MG63 (cell line): ENCODE results near the gene SH3RF2. TPM values are rescaled to one million over a fixed set of nuclear protein-coding genes. Genes with fewer than 3 reads are reported as not detected.
A peak's percentile ranks its signal among the peaks of the same experiment; 100 is the strongest.
"Not testable (repeated sequence)": the region's sequence is repeated elsewhere in the genome, so short reads cannot be mapped to it uniquely, and the experiment has no call there.

Experiments
- DNase-seq: peaks from one replicate; pipeline ENCODE4 v3.0.0-alpha.2; 2020
- H3K27me3 ChIP-seq: fragments of 250-450 bp; sonication (Bioruptor Pico); 2 replicates; pipeline ENCODE4 v1.5.1; 2020; ENCODE audit warnings: mild to moderate bottlenecking, moderate library complexity
- H3K36me3 ChIP-seq: fragments of 250-450 bp; sonication (Bioruptor Pico); 2 replicates; pipeline ENCODE4 v1.5.1; 2020; ENCODE audit warnings: mild to moderate bottlenecking, moderate library complexity
- H3K4me3 ChIP-seq: fragments of 250-450 bp; sonication (Bioruptor Pico); 2 replicates; pipeline ENCODE4 v1.5.1; 2020; ENCODE audit warnings: mild to moderate bottlenecking, moderate library complexity
- H3K9me3 ChIP-seq: fragments of 250-450 bp; sonication (Bioruptor Pico); 2 replicates; pipeline ENCODE4 v1.5.1; 2020; ENCODE audit warnings: mild to moderate bottlenecking, moderate library complexity
- total RNA-seq: library from RNA; depleted of rRNA; stranded (reverse); fragments of >200 nt; shearing (Covaris generic); gene quantifications from 2 replicates; pipeline ENCODE4 v1.2.3, GENCODE V29; 2014; ENCODE audit warnings: low replicate concordance

The SH3RF2 gene
- total RNA-seq, 1 experiment from 2014 or later, result 0.26 TPM

- H3K9me3 ChIP-seq, result no peaks in the 10 kb centered on the region; the same call in 1 of the 2 replicates
- no peaks in the 10 kb centered on the region for H3K36me3 ChIP-seq
- H3K4me3 ChIP-seq, result no peak overlapping the region
- H3K27me3 ChIP-seq, result no peaks in the 10 kb centered on the region
- no peak for DNase-seq
Measured at GRCh38 chr5:145980718-145981117, 44.3 kb downstream of the SH3RF2 start.

- no peak overlapping the region for H3K4me3 ChIP-seq
- no peak for DNase-seq
- no peaks in the 10 kb centered on the region; the same call in 1 of the 2 replicates for H3K9me3 ChIP-seq
- no peaks in the 10 kb centered on the region for H3K36me3 ChIP-seq
- H3K27me3 ChIP-seq, result no peaks in the 10 kb centered on the region
Measured at GRCh38 chr5:145981589-145982571, 45.5 kb downstream of the SH3RF2 start.

- no peak for DNase-seq
- Histone ChIP-seq H3K4me3 (no peak overlapping the region), H3K9me3 (no peaks in the 10 kb centered on the region), H3K36me3 (no peaks in the 10 kb centered on the region), H3K27me3 (no peaks in the 10 kb centered on the region)
Measured at GRCh38 chr5:145982572-145983318, 46.4 kb downstream of the SH3RF2 start.

- Histone ChIP-seq H3K36me3 (no peaks in the 10 kb centered on the region), H3K4me3 (no peak overlapping the region), H3K9me3 (no peaks in the 10 kb centered on the region), H3K27me3 (no peaks in the 10 kb centered on the region)
- no peak for DNase-seq
Measured at GRCh38 chr5:145983446-145983845, 47.1 kb downstream of the SH3RF2 start.

- Histone ChIP-seq H3K9me3 (no peaks in the 10 kb centered on the region), H3K36me3 (no peaks in the 10 kb centered on the region), H3K4me3 (no peak overlapping the region), H3K27me3 (no peaks in the 10 kb centered on the region)
- DNase-seq, result no peak
Measured at GRCh38 chr5:145984072-145984471, 47.7 kb downstream of the SH3RF2 start.

GRCh38 chr5:145987856-145988255, 51.5 kb downstream of the SH3RF2 start:
- H3K4me3 ChIP-seq, result no peak overlapping the region
- H3K9me3 ChIP-seq, result no peaks in the 10 kb centered on the region
- no peaks in the 10 kb centered on the region for H3K36me3 ChIP-seq
- no peaks in the 10 kb centered on the region for H3K27me3 ChIP-seq
- no peak for DNase-seq

- Histone ChIP-seq H3K36me3 (no peaks in the 10 kb centered on the region), H3K27me3 (no peaks in the 10 kb centered on the region), H3K9me3 (peaks cover 4% of the 10 kb centered on the region; the same call in 1 of the 2 replicates), H3K4me3 (no peak overlapping the region)
- no peak for DNase-seq
Measured at GRCh38 chr5:145988993-145989392, 52.6 kb downstream of the SH3RF2 start.

- Histone ChIP-seq H3K4me3 (no peak overlapping the region), H3K27me3 (no peaks in the 10 kb centered on the region), H3K36me3 (no peaks in the 10 kb centered on the region), H3K9me3 (peaks cover 4% of the 10 kb centered on the region; the same call in 1 of the 2 replicates)
- no peak for DNase-seq
Measured at GRCh38 chr5:145989428-145989827, 53.0 kb downstream of the SH3RF2 start.

GRCh38 chr5:145990170-145990569, 53.8 kb downstream of the SH3RF2 start:
- Histone ChIP-seq H3K36me3 (no peaks in the 10 kb centered on the region), H3K4me3 (no peak overlapping the region), H3K9me3 (peaks cover 4% of the 10 kb centered on the region; the same call in 1 of the 2 replicates), H3K27me3 (no peaks in the 10 kb centered on the region)
- no peak for DNase-seq

GRCh38 chr5:145991044-145991575, 54.7 kb downstream of the SH3RF2 start:
- Histone ChIP-seq H3K4me3 (no peak overlapping the region), H3K36me3 (no peaks in the 10 kb centered on the region)
- peak; percentile 23 for DNase-seq

GRCh38 chr5:145993538-145993937, 57.2 kb downstream of the SH3RF2 start:
- not testable (repeated sequence) for DNase-seq, H3K27me3 ChIP-seq, H3K36me3 ChIP-seq, H3K9me3 ChIP-seq, H3K4me3 ChIP-seq

More at GRCh38 chr5:145991044-145991575, 54.7 kb downstream of the SH3RF2 start:
- H3K9me3 ChIP-seq, result peaks cover 4% of the 10 kb centered on the region; the same call in 1 of the 2 replicates
- H3K27me3 ChIP-seq, result no peaks in the 10 kb centered on the region

GRCh38 chr5:145996135-145996534, 59.8 kb downstream of the SH3RF2 start:
- no peaks in the 10 kb centered on the region for H3K36me3 ChIP-seq
- H3K27me3 ChIP-seq, result no peaks in the 10 kb centered on the region
- no peak for DNase-seq
- peaks cover 4% of the 10 kb centered on the region; the same call in 1 of the 2 replicates for H3K9me3 ChIP-seq
- H3K4me3 ChIP-seq, result no peak overlapping the region

- Histone ChIP-seq H3K4me3 (no peak overlapping the region), H3K36me3 (no peaks in the 10 kb centered on the region), H3K9me3 (no peaks in the 10 kb centered on the region; the same call in 1 of the 2 replicates), H3K27me3 (no peaks in the 10 kb centered on the region)
- no peak for DNase-seq
Measured at GRCh38 chr5:145999208-145999607, 62.8 kb downstream of the SH3RF2 start.

- Histone ChIP-seq H3K27me3 (no peaks in the 10 kb centered on the region), H3K9me3 (no peaks in the 10 kb centered on the region), H3K36me3 (no peaks in the 10 kb centered on the region), H3K4me3 (no peak overlapping the region)
- DNase-seq, result no peak
Measured at GRCh38 chr5:146000072-146000471, 63.7 kb downstream of the SH3RF2 start.

- Histone ChIP-seq H3K36me3 (no peaks in the 10 kb centered on the region), H3K27me3 (no peaks in the 10 kb centered on the region), H3K9me3 (no peaks in the 10 kb centered on the region), H3K4me3 (no peak overlapping the region)
- peak; percentile 27 for DNase-seq
Measured at GRCh38 chr5:146001544-146002190, 65.3 kb downstream of the SH3RF2 start.

- no peaks in the 10 kb centered on the region for H3K9me3 ChIP-seq
- no peak for DNase-seq
- no peaks in the 10 kb centered on the region for H3K27me3 ChIP-seq
- H3K36me3 ChIP-seq, result no peaks in the 10 kb centered on the region
- no peak overlapping the region for H3K4me3 ChIP-seq
Measured at GRCh38 chr5:146002491-146002890, 66.1 kb downstream of the SH3RF2 start.
